ENCODE results near the gene KCND2.
"Not testable (repeated sequence)": the region's sequence is repeated elsewhere in the genome, so short reads cannot be mapped to it uniquely, and the experiment has no call there.

Gene KCND2

GRCh38 chr7:120587243-120587642 is 314.3 kb downstream of the KCND2 start:
- DNase-seq (ENCODE audit: low read depth), result no peak

- no peak for DNase-seq (ENCODE audit: low read depth)
Observed at GRCh38 chr7:120588416-120588815, 315.4 kb downstream of the KCND2 start.

- no peak for DNase-seq (ENCODE audit: low read depth)
Observed at GRCh38 chr7:120588862-120589261, 315.9 kb downstream of the KCND2 start.

GRCh38 chr7:120600607-120601006 is 327.6 kb downstream of the KCND2 start:
- DNase-seq (ENCODE audit: low read depth), result no peak

GRCh38 chr7:120603366-120603765 is 330.4 kb downstream of the KCND2 start:
- DNase-seq (ENCODE audit: low read depth), result no peak

- DNase-seq (ENCODE audit: low read depth), result no peak
Observed at GRCh38 chr7:120609136-120609753, 336.3 kb downstream of the KCND2 start.

GRCh38 chr7:120611975-120612374 is 339.0 kb downstream of the KCND2 start:
- no peak for DNase-seq (ENCODE audit: low read depth)

GRCh38 chr7:120615703-120616102 is 342.7 kb downstream of the KCND2 start:
- no peak for DNase-seq (ENCODE audit: low read depth)

GRCh38 chr7:120617275-120617674 is 344.3 kb downstream of the KCND2 start:
- DNase-seq (ENCODE audit: low read depth), result no peak

- no peak for DNase-seq (ENCODE audit: low read depth)
Observed at GRCh38 chr7:120628251-120628650, 355.3 kb downstream of the KCND2 start.

- DNase-seq (ENCODE audit: low read depth), result no peak
Observed at GRCh38 chr7:120639884-120640283, 366.9 kb downstream of the KCND2 start.

GRCh38 chr7:120645966-120646365 is 373.0 kb downstream of the KCND2 start:
- no peak for DNase-seq (ENCODE audit: low read depth)

GRCh38 chr7:120654241-120654640 is 381.3 kb downstream of the KCND2 start:
- no peak for DNase-seq (ENCODE audit: low read depth)

GRCh38 chr7:120658516-120658915 is 385.5 kb downstream of the KCND2 start:
- DNase-seq (ENCODE audit: low read depth), result no peak

- no peak for DNase-seq (ENCODE audit: low read depth)
Observed at GRCh38 chr7:120662291-120662690, 389.3 kb downstream of the KCND2 start.

- no peak for DNase-seq (ENCODE audit: low read depth)
Observed at GRCh38 chr7:120665068-120665467, 392.1 kb downstream of the KCND2 start.

- DNase-seq (ENCODE audit: low read depth), result no peak
Observed at GRCh38 chr7:120675076-120675475, 402.1 kb downstream of the KCND2 start.

- no peak for DNase-seq (ENCODE audit: low read depth)
Observed at GRCh38 chr7:120677535-120677934, 404.6 kb downstream of the KCND2 start.

GRCh38 chr7:120680985-120681384 is 408.0 kb downstream of the KCND2 start:
- DNase-seq (ENCODE audit: low read depth), result no peak

- no peak for DNase-seq (ENCODE audit: low read depth)
Observed at GRCh38 chr7:120684463-120684862, 411.5 kb downstream of the KCND2 start.

- DNase-seq (ENCODE audit: low read depth), result no peak
Observed at GRCh38 chr7:120691915-120692314, 418.9 kb downstream of the KCND2 start.

GRCh38 chr7:120695848-120696247 is 422.9 kb downstream of the KCND2 start:
- DNase-seq (ENCODE audit: low read depth), result no peak

- no peak for DNase-seq (ENCODE audit: low read depth)
Observed at GRCh38 chr7:120700796-120701195, 427.8 kb downstream of the KCND2 start.

- DNase-seq (ENCODE audit: low read depth), result not testable (repeated sequence)
Observed at GRCh38 chr7:120702408-120702807, 429.4 kb downstream of the KCND2 start.

Measured in stimulated activated CD8-positive, alpha-beta memory T cell treated with anti-CD3 and anti-CD28 coated beads, Interleukin-12 subunit alpha, Interleukin-12 subunit beta, amount 100 ng/mL, for 1 hour (primary cell).